NB4 (cell line): Measurements from ENCODE around the gene KLF7.

Source experiments
- DNase-seq: peaks from one replicate; pipeline ENCODE4 v3.0.0; 2010; ENCODE audit warnings: low read depth
- H3K4me3 ChIP-seq: one replicate; pipeline ENCODE4 v1.5.1; 2011; ENCODE audit warnings: mild to moderate bottlenecking, low read depth, low read length, moderate library complexity
- CTCF ChIP-seq: IDR thresholded peaks from one replicate; pipeline ENCODE4 v1.5.1; 2012; ENCODE audit warnings: low read depth, low read length
- MYC ChIP-seq: IDR thresholded peaks from 2 replicates; pipeline ENCODE4 v1.6.1; 2011; ENCODE audit warnings: low read depth, low read length
- POLR2A ChIP-seq: IDR thresholded peaks from 2 replicates; pipeline ENCODE4 v1.6.1; 2011; ENCODE audit warnings: mild to moderate bottlenecking; ENCODE audit not compliant: insufficient read length; ENCODE audit errors: extremely low read depth
- TF ChIP-seq, protein P1 (sequence below): IDR thresholded peaks from 2 replicates; pipeline ENCODE4 v1.6.1; 2011; ENCODE audit warnings: low read depth, low read length

The KLF7 gene

DNA sequence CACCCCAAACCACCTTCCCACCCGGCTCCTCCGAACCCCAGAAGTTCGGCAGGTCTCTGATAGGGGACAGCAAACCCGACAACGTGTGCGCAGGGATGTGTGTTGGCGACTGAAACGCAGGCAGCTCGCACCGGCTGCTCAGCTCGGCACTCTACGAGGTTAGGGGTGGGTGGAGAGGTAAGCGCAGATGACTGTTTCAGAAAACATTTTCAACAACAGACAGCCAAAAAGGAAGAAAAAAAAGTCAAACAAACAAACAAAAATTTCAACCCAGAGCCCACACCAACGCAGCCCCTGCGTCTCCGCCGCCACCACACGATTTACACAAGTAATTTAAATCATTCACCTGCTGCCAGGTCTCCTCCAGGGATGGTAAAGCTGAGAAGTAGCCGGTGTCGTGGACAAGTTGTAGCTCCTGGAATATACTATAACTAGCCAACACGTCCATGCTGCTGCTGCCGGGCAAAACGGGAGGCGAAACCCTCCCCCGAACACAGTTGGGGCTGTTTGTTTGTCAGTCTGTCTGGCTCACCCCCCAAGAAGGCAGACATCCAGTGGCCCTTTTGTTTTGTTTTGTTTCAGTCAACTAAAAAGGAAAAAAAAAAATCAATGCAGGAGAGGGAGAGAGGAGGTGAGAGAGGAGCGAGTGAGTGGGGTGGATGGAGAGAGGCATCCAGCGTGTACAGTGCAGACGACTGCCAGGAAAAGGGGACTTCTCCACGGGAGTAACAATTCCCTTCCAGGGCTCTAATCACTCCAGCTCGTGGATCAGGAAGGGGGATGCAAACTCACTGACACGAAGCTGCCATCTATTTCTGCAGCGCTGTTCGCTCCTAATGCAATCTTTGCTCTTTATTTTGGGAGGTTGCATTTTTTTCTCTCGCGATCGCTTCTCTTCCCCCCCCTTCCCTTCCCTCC lies at the start of gene KLF7:
KLF7 (minus strand) TSS at position 828 of the 918 bp plus-strand sequence; CDS start at position 448, 380 bp downstream.
- H3K4me3 ChIP-seq = peak within 1 kb of the TSS; percentile 75
- DNase-seq = peak; percentile 50
- TF ChIP-seq, protein P1, sequence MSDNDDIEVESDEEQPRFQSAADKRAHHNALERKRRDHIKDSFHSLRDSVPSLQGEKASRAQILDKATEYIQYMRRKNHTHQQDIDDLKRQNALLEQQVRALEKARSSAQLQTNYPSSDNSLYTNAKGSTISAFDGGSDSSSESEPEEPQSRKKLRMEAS = no peak
- TF ChIP-seq POLR2A (no peak), CTCF (no peak), MYC (no peak)

GRCh38 chr2:207215308-207215707 lies 49.6 kb upstream of the KLF7 start:
- DNase-seq = no peak
- no peak overlapping the region for H3K4me3 ChIP-seq
- no peak for TF ChIP-seq MYC
- no peak for TF ChIP-seq POLR2A
- no peak for TF ChIP-seq CTCF
- TF ChIP-seq, protein P1 = no peak

DNA sequence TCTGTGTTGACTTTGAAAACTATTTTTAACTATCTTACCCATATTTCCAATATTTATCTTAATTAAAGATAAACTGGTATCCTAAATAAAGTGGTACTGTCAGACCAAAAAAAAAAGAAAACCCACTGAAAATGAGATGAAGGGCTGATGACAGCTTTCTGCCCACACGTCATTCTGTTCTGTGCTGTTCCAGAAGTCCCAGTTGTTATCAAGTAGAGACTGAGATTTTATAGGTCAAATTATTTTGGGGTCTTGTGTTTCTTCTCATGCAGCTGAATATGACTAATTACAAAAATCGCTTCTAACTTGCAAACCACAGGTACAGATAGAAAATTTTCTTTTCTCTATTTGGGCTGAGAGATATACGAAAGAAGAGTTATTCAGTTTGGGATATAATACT lies 48.7 kb upstream of the KLF7 start:
- H3K4me3 ChIP-seq = no peak overlapping the region
- no peak for DNase-seq
- TF ChIP-seq CTCF (no peak), POLR2A (no peak), MYC (no peak)
- TF ChIP-seq, protein P1 = no peak

DNA sequence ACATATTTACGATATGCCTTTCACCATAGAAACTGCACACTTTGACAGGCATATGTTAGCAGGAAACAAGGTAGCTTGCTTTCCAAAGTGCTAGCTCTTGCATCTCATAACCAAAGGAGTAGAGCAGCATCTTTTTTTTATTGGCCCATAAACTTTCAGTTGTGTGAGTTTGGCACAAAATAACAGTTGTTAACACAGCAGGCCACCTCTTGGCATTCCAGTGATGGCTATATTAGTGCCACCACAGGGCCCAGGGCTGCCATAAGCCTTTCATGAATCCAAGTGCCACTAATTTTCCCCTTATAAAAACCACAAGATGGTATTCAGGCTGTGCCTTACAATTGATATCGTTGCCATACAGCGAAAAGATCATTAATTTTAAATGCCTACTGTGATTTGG lies 40.3 kb upstream of the KLF7 start:
- no peak for DNase-seq
- TF ChIP-seq MYC = no peak
- TF ChIP-seq CTCF = no peak
- TF ChIP-seq, protein P1 = no peak
- TF ChIP-seq POLR2A = no peak
- H3K4me3 ChIP-seq = no peak overlapping the region

- no peak for DNase-seq
Measured at GRCh38 chr2:207205173-207205957, 39.6 kb upstream of the KLF7 start.

More at GRCh38 chr2:207205173-207205957, 39.6 kb upstream of the KLF7 start:
- TF ChIP-seq CTCF = no peak
- TF ChIP-seq MYC = no peak
- TF ChIP-seq, protein P1 = no peak
- no peak for TF ChIP-seq POLR2A
- no peak overlapping the region for H3K4me3 ChIP-seq
